ENCODE measurements around the gene LPP. TPM values are rescaled to one million over a fixed set of nuclear protein-coding genes. Genes with fewer than 3 reads are reported as not detected.

LPP gene
- total RNA-seq, 1 experiment from 2014 or later: 0.04 TPM

DNA sequence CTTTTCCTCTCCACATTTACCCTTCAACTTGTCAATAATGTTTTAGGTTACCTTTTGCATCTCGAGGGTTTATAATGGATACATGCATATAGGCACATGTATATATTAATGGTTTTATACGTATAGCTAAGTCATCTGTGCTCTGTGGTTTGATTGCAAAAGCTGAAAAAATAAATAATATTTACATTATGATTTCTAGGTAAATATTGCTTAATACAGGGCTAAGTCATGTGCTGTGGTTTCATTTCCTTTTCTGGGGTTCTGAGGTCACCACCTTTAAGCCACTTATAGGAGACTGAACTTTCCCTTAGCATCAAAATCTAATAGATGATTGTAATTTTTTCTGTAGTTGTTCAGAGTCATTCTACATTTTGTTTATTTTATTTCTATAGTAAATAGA is 33.1 kb downstream of the LPP start:
- no peaks in the 10 kb centered on the region for H3K4me1 ChIP-seq
- no peak overlapping the region for H3K27ac ChIP-seq
- DNase-seq: no peak
- no peaks in the 10 kb centered on the region for H3K36me3 ChIP-seq
- no peak overlapping the region for H3K4me3 ChIP-seq
- H3K9me3 ChIP-seq (replicated peaks): no peaks in the 10 kb centered on the region
- no peaks in the 10 kb centered on the region for H3K27me3 ChIP-seq

DNA sequence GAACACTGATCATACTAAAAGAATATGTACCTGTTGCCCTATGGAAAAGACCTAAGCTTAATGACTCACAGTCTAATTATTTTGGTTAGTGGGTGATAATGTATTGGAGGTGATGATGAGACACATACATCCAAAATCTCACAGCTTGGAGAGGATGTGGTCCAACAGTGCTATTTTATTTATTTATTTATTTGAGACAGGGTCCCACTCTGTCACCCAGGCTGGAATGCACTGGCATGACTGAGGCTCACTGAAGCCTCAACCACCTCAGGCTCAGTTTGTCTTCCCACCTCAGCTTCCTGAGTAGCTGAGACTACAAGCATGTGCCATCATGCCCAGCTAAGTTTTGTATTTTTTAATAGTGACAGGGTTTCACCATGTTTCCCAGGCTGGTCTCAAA is 35.0 kb downstream of the LPP start:
- H3K9me3 ChIP-seq (replicated peaks): no peaks in the 10 kb centered on the region
- no peaks in the 10 kb centered on the region for H3K27me3 ChIP-seq
- no peaks in the 10 kb centered on the region for H3K4me1 ChIP-seq
- no peak overlapping the region for H3K4me3 ChIP-seq
- H3K36me3 ChIP-seq: no peaks in the 10 kb centered on the region
- no peak overlapping the region for H3K27ac ChIP-seq
- DNase-seq: no peak

DNA sequence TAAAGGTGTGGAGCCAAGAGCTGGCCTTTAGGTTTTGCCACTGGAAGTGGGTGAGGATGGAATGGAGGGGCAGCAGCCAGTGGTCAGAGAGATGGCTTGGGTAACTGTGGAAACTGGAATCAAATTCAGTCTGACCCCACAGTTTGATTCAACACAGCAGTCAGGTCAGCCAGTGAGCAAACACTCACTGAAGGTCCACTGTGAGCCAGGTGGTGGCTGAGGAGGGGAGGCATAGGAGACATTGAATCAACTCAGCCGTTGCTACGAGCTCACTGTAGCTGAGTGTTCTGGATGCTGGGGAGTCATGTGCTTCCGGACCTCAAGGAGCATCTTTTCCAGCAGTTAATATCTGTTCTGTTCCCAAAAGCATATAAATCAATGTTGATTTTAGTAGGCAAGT is 37.5 kb downstream of the LPP start:
- Histone ChIP-seq H3K27me3 (no peaks in the 10 kb centered on the region), H3K27ac (no peak overlapping the region), H3K4me1 (no peaks in the 10 kb centered on the region), H3K4me3 (no peak overlapping the region), H3K36me3 (no peaks in the 10 kb centered on the region), H3K9me3 (replicated peaks) (no peaks in the 10 kb centered on the region)
- DNase-seq: no peak

DNA sequence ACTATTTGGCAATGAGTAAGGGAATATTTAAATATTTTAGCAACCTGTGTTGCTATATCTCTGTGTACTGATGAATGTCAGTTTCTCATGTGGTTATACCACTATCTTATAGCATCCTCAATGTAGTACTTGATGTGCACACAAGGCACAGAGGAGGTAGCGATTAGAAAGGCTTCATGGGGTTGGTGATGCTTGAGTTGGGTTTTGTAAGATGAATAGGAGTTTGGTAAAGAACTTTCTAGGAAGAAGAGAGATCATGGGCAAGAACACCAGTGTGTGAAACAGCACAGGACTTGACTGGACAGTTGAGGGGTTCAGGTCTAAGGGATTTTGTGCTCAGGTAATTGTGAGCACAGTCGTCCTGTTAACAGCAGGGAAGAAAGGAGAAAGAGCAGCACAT is 38.1 kb downstream of the LPP start:
- DNase-seq: no peak

DNA sequence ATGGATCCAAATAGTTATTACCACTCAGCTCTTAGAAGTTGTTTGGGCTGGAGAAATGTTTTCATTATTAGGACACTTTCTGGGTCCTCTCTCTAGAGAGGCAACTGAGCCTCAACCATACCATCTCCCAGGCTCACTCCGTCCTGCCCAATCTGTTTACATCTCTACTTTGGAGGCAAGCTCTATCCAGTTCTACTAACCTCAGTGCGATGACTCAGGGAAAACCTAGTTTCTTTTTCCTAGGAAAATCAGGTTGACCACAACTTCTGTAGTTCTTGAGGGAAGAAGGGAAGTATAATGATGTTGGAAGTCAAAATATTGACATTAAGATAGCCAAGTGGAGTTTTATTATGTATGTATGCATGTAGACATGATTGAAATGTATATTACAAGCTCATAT is 40.4 kb downstream of the LPP start:
- H3K4me1 ChIP-seq: no peaks in the 10 kb centered on the region
- H3K36me3 ChIP-seq: no peaks in the 10 kb centered on the region
- H3K27ac ChIP-seq: no peak overlapping the region
- H3K27me3 ChIP-seq: no peaks in the 10 kb centered on the region
- no peak for DNase-seq
- H3K4me3 ChIP-seq: no peak overlapping the region
- no peaks in the 10 kb centered on the region for H3K9me3 ChIP-seq (replicated peaks)

More for the DNA sequence above, 38.1 kb downstream of the LPP start:
- Histone ChIP-seq H3K4me3 (no peak overlapping the region), H3K9me3 (replicated peaks) (no peaks in the 10 kb centered on the region), H3K27ac (no peak overlapping the region), H3K4me1 (no peaks in the 10 kb centered on the region), H3K27me3 (no peaks in the 10 kb centered on the region), H3K36me3 (no peaks in the 10 kb centered on the region)

DNA sequence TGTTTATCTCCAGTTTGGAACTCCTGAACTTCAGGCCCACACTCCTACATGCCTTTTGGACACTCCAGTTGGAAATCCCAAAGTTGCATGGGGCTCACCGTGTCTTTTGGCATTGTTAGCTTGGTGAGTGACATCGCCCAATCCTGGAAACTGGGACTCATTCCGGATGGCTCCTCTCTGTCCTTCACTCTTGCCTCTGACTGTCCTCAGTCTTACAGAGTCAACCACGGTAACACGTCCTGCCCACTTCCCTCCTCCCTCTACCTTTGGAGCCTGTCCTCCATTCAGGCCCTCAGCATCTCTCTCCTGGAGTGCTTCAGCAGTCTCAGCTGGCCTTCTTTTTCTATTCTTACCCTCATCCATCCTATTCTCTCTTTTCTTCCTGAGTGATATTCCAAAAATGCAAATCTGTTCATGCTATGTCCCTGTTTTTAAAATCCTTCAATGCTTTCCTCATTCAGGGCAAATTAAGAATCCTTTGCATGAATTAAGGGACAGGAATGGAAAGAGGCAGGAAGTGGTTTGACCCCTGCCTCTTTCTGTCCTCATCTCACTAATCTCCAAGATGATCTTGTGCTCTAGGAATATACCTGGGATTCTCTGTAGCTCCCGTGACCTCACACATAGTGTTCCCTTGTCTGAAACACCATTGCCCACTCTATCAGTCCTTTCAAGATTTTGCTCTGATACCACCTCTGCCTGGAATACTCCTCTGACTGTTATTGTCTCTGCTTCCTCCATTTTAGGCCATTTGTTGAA is 42.5 kb downstream of the LPP start:
- Histone ChIP-seq H3K9me3 (replicated peaks) (no peaks in the 10 kb centered on the region), H3K4me3 (no peak overlapping the region), H3K27ac (no peak overlapping the region), H3K4me1 (no peaks in the 10 kb centered on the region), H3K36me3 (no peaks in the 10 kb centered on the region), H3K27me3 (no peaks in the 10 kb centered on the region)
- DNase-seq: no peak

DNA sequence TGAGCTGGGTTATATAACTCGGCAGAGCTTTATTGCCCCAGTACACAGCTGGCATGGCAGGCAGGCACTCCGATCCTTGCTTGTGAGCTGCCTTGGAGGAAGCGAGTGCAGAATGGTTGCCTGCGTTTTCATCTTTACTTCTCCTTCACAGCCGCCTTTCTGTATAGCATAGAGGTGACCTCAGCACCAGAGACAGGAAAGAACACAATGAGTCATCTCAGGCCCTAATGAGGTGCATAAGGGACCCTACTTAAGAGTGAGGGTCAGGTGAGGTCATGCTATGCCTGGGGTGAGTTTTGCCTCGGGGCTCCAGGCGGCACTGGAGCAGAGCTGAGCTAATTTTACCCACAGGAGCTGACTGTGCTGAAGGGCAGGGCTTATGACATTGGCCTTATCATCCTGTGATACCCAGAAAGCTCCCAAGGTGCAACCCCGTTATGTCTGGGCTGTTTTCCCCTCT is 43.5 kb downstream of the LPP start:
- Histone ChIP-seq H3K27ac (no peak overlapping the region), H3K27me3 (no peaks in the 10 kb centered on the region), H3K36me3 (no peaks in the 10 kb centered on the region), H3K9me3 (replicated peaks) (no peaks in the 10 kb centered on the region), H3K4me3 (no peak overlapping the region), H3K4me1 (no peaks in the 10 kb centered on the region)
- peak in 1 of 2 experiments; percentile 1 for DNase-seq

DNA sequence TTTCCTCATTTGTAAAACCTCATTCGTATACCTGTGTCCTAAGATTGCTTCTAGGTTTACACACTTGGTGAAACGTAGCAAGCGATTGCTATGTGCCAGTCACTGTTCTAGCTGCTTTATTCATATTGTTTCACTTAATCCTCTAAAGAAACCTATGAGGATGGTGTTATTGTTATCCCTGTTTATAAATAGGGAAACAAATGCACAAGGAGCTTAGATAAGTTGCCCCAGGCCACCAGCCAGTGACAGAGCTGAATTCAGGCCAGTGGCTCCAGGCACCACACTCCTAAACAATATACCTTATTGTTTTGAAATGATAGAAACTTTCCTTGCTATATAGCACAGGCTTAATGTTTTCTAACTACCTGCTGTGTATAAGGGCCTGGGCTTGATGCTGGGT is 44.0 kb downstream of the LPP start:
- Histone ChIP-seq H3K27me3 (no peaks in the 10 kb centered on the region), H3K4me1 (no peaks in the 10 kb centered on the region), H3K9me3 (replicated peaks) (no peaks in the 10 kb centered on the region), H3K36me3 (no peaks in the 10 kb centered on the region), H3K4me3 (no peak overlapping the region), H3K27ac (no peak overlapping the region)
- no peak for DNase-seq

DNA sequence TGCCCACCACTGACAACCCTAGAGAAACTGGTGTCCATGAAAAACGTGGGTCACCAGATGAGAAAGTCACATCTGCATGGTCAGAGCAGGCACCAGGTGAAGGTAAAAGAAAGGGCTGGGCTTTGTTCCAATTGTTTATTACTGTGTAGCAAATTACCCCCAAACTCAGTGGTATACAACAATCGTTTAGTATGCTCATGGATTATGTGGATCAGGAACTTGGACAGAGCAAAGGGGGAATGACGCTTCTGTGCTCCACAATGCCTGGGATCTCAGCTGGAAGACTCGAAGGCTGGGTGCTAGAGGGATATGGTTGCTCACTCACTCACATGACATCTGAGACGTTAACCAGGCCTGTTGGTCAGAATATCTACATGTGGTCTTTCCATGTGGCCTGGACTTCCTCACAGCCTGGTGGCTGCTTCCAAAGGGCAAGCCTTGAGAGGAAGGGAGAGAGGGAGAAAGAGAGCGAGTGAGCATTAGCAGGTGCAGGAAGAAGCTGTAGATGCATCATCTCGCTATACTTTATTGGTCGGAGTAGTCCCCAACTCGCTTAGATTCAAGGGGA is 44.9 kb downstream of the LPP start:
- no peak overlapping the region for H3K4me3 ChIP-seq
- H3K9me3 ChIP-seq (replicated peaks): no peaks in the 10 kb centered on the region
- no peak for DNase-seq
- H3K4me1 ChIP-seq: no peaks in the 10 kb centered on the region
- H3K36me3 ChIP-seq: no peaks in the 10 kb centered on the region
- H3K27ac ChIP-seq: no peak overlapping the region
- H3K27me3 ChIP-seq: no peaks in the 10 kb centered on the region

DNA sequence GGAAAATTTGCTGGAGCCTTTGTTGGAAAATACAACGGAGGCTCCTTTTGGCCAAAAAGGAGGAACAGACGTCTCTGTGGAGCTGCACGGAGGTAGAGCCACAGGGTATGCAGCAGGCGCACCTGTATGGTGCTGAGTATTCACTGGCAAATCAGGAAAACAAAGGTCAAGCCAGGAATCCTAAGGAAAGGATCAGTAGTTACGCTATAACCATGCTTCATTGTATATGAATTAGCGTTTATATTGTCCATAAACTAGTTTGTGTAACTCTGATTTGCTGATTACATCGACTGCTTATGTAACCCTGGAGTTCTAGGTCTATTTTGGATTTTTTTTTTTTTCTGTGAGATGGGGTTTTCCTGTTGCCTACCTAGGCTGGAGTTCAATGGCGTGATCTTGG is 45.4 kb downstream of the LPP start:
- no peaks in the 10 kb centered on the region for H3K4me1 ChIP-seq
- H3K9me3 ChIP-seq (replicated peaks): no peaks in the 10 kb centered on the region
- no peaks in the 10 kb centered on the region for H3K27me3 ChIP-seq
- no peaks in the 10 kb centered on the region for H3K36me3 ChIP-seq
- H3K27ac ChIP-seq: no peak overlapping the region
- H3K4me3 ChIP-seq: no peak overlapping the region
- no peak for DNase-seq

DNA sequence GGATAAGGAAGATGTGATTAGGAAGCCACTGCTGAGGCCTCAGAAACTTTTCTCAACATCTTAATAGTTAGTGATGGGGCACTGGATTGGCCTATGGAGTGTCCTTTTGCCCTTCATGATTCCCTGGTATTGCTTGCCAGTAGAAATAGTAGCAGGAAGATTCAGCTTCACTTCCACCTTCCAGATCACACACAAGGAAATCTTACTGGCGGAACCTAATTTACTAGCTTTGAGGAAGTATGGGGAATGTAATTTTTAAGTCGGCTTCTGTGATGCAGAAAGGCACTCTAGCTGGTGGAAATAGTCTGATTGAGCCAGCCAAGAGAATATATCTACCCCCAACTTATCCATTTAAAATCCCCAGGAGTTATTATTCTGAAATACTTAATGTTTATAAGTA is 46.5 kb downstream of the LPP start:
- no peaks in the 10 kb centered on the region for H3K36me3 ChIP-seq
- H3K9me3 ChIP-seq (replicated peaks): no peaks in the 10 kb centered on the region
- no peaks in the 10 kb centered on the region for H3K27me3 ChIP-seq
- no peak overlapping the region for H3K27ac ChIP-seq
- no peak overlapping the region for H3K4me3 ChIP-seq
- no peak for DNase-seq
- H3K4me1 ChIP-seq: no peaks in the 10 kb centered on the region

DNA sequence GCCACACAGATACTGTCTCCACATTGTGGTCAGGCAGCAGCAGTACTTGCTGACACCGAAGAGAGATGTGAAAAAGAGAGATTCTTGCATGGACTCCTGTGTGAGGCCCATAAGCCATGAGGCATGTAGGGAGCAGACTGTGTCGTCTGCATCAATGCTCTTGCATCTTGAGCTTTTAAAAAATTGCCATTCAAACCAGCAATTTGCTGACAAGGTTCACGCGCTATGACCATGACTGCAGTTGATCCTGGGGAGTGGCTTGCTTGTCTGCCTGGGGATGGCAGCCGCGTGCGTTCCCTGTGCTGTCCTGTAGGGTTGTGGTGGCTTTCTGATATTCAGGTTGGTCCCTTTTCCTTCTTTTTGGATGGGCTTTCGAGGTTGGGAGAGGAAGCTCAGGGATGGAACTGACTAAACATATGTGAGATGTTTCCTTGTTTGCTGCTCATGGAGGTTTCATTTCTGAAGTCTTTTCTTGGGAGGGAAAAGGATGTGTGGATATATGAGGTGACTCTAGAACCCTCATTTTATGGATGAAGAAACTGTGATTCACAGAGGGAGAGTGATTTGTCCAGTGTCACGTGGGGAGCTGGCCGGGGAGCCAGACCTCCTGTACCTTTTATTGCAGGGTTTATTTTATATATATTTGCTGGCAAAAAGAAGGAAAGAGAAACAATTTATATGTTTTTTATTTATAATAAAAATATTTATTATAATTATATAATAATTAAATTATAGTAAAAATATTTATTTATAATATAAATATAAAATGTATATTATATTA is 48.6 kb downstream of the LPP start:
- H3K27me3 ChIP-seq: no peaks in the 10 kb centered on the region
- no peak overlapping the region for H3K4me3 ChIP-seq
- no peaks in the 10 kb centered on the region for H3K36me3 ChIP-seq
- no peaks in the 10 kb centered on the region for H3K9me3 ChIP-seq (replicated peaks)
- DNase-seq: peak in 1 of 2 experiments; percentile 1
- no peaks in the 10 kb centered on the region for H3K4me1 ChIP-seq
- H3K27ac ChIP-seq: no peak overlapping the region

DNA sequence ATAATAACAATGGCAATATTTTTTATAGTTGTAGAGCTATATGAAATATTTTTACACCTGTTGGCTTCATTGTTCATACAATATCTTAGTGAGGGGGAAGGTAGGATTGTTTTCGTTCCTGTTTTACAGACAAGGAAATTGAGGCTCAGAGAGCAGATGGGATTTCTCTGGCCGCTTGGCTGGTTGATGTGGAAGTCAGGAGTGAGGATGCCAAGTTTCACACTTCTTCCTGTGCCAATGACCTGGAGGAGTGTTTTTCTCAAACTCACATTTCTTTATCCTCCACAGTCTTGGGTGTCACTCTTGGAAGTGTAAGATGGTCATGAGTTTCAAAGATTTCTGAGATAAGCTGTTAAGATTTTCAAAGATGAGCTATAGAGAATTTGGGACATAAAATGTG is 50.6 kb downstream of the LPP start:
- Histone ChIP-seq H3K27me3 (no peaks in the 10 kb centered on the region), H3K4me3 (no peak overlapping the region), H3K4me1 (no peaks in the 10 kb centered on the region), H3K9me3 (replicated peaks) (no peaks in the 10 kb centered on the region), H3K36me3 (no peaks in the 10 kb centered on the region), H3K27ac (no peak overlapping the region)
- DNase-seq: no peak

DNA sequence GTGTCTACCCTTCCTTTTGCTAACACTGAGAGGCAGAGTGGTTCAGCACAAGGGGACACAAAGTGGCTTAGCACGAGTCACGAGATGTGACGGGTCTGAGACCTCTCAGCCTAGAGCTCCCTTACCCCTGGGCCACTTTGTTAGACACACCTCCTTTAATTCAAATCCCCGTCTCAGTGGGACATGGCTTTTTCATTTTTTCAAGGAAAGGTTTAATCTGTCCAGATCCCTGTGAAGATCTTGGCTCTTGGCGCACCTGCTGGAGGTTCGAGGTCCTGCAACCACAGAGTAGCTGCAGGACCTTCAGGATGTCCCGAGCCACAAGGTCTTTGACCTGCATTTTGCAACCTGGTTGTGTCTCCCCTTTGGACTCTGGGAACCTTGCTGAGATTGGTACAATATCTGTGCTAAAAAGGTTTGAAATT is 52.0 kb downstream of the LPP start:
- Histone ChIP-seq H3K4me3 (no peak overlapping the region), H3K4me1 (no peaks in the 10 kb centered on the region), H3K27me3 (no peaks in the 10 kb centered on the region), H3K27ac (no peak overlapping the region), H3K9me3 (replicated peaks) (no peaks in the 10 kb centered on the region), H3K36me3 (no peaks in the 10 kb centered on the region)
- DNase-seq: no peak

DNA sequence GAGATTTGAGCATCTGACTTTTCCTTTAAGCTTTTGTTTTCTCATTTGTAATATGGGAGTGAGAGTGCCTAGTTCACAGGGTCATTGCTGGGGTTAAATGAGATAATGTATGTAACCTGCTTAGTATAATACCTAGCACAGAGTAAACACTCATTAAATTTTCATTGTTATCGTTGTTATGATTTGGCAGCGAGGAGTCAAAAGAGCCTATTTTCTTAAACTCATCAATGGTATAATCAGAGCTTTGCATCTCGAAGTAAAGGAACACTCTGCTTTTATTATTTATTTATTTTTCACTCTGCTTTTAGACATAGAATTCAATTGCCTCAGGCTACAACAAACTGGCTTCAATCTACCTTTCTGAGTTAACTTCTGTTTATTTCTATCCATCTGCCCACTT is 52.8 kb downstream of the LPP start:
- Histone ChIP-seq H3K9me3 (replicated peaks) (no peaks in the 10 kb centered on the region), H3K4me1 (no peaks in the 10 kb centered on the region), H3K36me3 (no peaks in the 10 kb centered on the region), H3K27ac (no peak overlapping the region), H3K27me3 (no peaks in the 10 kb centered on the region), H3K4me3 (no peak overlapping the region)
- DNase-seq: no peak

Measured in SJCRH30 (cell line).